Stimulated activated CD4-positive, alpha-beta T cell treated with anti-CD3 and anti-CD28 coated beads, Interleukin-2, amount 100 ng/mL, for 24 hours (primary cell): ENCODE results near the gene PAPSS2.

Experiments
- DNase-seq, 2 donors: peaks; one replicate each; pipeline ENCODE4 v3.0.0-alpha.2; 2020

The PAPSS2 gene

DNA sequence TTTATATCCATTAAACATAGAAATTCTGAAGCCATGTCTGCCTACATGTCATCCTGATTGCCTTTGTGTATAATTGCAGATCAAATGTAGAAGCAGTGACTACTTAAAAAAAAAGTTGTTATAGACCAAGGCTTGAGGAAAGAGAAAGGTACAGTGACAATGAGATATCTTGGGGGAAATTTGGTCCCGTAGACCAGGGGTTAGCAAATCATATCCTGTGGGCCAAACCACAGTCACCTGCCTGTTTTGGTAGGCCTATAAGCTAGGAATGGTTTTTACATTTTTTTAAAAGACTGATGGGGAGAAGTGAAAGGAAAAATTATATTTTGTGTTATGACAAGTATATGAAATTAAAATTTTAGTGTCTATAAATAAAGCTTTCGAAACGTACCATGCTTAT lies 12.9 kb downstream of the PAPSS2 start:
- no peak for DNase-seq

DNA sequence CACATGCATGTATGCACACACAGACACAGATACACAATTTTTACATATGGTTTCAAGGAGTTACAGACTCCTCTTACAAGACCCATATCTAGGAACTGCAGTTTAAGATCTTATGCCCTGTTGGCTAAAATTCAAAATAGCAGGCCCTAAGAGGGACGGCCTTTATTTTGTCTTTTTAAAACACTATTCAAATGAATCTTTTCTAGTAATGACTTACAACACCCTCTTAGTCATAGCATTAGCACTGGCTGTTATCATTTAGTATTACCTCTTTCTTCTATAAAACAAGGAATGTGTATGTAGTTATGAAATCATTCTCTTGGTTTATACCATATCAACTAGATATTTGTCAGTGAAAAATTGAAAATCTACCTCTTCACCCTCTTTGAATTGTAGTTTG lies 15.3 kb downstream of the PAPSS2 start:
- no peak for DNase-seq

DNA sequence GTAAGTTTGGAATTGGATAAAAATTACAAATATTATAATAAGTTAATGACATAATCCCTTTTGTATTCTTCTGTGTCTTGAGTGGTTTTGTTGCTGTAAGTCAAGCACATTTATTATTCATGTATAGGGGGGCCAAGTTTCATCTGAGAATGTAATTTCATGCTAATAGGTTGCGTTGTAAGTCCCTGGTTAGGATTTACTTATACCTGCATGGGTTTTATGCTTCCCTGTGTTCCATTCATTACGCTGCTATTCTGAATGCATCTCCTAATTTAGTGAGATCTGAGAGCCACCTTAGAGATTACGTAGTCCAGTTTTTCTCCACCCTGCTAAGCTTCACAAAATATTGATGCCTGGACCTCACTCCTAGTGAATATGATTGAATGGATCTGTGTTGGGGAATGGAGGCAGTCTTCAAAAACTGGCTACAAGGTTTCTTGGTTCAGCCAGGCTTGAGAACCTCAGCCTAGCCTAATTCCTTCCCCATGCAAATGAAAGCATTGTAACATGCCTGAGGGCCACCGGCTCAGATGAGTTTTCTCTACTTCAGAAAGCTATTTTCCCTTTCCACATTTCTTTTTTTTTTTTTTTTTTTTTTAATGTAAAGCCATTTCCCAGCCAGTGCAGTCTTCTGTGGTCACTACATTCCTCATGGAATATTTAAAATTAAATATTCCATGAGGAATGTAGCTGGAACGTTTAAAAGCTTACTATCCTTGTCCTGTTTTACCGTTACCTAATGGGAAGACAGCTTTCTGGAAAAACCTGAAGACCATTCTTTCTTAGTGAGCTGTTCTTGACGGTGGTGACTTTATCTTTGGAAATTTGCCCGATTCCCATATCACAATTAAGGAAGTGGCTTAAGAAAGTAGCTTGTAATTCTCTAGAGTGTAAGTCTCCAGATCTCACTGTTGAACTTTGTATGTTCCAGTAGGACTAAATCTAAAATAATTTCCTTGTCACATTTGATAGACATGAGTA lies 16.0 kb downstream of the PAPSS2 start:
- DNase-seq, result no peak

DNA sequence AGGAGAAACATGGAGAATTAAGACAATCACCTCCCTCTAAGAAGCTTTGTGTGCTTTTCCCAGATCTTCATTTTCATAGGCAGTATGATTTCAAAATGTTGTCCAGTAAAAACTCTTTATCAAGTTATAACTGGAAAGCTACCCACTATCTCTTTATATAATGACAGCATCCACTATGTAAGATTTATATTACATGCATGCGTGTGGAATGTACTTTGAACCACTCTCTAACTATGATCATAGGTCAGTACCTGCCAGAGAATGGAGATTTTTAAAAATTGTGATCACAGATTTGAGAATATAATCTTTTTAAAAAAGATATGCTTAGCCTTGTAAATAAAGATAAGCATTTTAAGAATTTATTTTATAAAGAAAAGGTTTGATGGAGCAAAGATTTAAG lies 17.9 kb downstream of the PAPSS2 start:
- no peak for DNase-seq

DNA sequence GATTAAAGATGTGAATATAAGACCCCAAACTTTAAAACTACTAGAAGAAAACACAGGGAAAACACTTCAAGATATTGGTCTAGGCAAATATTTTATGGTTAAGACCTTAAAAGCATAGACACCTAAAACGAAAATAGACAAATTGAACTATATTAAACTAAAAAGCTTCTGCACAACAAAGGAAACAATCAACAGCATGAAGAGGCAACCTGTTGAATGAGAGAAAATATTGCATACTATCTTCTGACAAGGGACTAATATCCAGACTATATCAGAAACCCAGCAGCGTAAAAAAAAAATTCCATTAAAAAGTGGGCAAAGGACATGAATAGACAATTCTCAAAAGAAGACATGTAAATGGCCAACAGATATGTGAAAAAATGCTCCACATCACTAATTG lies 18.6 kb downstream of the PAPSS2 start:
- no peak for DNase-seq

DNA sequence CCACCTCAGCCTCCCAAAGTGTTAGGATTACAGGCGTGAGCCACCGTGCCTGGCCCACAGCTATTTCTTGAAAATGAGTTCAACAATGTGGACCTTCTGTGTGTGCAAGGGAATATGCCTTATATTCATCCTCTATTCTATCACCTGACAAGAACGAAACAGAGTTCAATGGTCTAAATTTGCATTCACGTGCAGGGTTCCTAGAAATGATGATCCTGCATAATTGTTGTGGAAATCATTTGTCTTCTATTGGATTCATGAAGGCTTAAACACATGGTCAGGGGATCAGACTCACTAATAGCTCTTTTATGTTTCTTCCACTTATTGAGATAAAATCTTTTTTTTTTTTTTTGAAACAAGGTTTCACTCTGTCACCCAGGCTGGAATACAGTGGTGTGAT lies 23.7 kb downstream of the PAPSS2 start:
- no peak for DNase-seq

DNA sequence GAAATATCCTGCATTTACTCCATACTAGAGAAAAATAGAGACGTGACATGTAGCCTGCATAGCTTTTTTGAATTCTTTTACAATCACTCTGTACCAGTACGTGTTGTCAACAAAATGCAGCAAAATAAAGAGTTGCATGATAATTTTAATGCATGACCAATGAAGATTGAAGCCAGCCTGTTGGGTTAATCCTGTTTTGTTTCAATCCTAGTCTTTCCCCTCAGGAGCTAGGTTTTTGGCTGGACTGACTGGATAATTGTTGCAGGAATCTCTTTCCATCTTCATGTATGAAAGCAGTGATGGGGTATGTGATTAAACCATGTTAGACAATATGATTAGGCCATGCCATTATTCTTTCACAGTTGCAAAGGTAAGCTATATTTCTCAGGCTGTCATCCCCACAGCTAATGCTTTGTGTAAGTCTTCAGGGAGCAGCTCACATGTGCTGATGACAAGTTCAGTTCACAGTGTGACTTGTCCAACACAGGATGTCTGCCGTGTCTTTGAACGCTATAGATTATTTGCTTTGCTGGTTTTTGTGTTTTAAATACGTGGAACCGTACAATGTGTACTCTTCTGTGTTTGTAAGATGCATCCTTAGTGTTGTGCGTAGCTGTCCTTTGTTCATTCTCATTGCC lies 24.4 kb downstream of the PAPSS2 start:
- DNase-seq, result no peak

DNA sequence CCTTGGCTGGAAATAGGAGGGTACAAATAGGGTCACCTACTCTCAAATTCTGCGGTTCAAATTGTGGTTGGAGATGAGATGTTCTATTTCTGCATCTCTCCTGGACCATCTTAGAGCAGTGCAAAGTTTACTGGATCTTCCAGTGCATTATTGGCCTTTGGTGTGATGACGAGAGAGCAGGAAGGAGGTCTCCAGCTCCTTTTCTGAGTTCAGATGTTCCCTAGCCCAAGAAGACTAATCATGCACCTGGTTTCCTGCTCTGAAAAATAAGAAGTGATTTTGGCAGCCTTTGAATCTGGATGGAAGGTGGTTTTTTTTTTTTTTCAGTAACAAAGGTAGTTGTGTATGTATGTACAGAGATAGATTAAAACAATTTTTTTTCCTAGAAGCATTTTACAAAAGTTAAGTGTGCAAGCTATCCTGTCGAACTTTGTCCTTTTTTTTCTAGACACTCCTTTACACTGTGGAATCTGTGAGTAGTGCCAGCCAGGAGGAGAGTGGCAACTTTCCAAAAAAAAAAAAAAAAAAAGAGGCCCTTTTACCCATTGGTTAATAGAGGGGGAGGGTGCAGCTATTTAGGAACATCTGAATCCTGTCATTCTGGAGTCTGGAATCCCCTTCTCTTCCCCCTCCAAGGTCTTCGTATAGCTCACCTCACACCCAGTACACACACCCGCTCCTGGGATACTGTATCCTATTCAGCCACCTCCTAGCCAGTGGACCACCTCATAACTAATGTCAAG lies 26.3 kb downstream of the PAPSS2 start:
- DNase-seq, result no peak

DNA sequence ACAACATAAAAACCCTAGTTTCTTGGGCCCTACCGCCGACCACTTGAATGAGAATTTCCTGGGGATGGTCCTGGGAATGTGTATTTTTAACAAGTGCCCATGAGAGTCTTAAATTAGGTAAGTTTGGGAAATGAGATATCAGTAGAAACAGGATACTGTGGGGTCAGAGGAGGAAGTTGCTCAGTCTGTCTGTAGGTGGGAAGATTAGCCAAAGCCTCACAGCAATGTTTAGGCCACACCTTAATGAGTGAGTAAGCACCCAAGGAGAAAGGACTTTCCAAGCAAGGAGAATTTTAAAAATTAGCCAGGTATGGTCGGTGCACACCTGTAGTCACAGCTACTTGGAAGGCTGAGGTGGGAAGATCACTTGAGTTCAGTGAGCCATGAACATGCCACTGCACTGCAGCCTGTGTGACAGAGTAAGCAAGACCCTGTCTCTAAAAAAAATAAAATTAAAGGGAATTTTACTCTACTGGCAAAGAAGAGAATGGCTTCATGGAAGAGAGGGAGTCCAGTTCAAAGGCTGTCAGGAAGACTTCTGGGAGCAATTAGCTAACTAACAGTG lies 31.9 kb downstream of the PAPSS2 start:
- no peak for DNase-seq

DNA sequence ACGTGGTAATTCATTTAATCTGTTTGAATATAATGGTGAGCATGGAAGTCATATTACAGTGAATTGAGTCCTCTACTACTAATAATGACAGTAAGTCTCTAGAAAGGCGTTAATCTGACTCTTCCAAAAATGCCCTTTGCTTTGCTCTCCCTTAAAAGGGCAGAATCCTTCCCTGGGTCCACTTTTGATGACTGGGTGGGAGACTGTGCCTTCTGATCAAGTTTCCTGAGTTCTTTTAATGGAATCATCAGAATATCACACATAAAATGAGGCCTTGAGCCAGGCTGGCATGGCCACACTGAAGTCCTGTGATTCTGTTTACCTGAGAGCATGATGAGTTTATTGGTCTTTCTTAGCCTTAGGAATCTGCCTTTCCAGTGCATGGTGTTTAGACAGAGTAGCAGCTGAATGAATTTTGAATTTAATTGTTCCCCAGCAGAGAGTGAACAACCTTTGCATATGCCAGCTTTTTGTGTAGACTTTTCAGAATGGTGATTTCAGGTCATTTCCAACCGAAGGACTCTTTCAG lies 33.3 kb downstream of the PAPSS2 start:
- no peak for DNase-seq

DNA sequence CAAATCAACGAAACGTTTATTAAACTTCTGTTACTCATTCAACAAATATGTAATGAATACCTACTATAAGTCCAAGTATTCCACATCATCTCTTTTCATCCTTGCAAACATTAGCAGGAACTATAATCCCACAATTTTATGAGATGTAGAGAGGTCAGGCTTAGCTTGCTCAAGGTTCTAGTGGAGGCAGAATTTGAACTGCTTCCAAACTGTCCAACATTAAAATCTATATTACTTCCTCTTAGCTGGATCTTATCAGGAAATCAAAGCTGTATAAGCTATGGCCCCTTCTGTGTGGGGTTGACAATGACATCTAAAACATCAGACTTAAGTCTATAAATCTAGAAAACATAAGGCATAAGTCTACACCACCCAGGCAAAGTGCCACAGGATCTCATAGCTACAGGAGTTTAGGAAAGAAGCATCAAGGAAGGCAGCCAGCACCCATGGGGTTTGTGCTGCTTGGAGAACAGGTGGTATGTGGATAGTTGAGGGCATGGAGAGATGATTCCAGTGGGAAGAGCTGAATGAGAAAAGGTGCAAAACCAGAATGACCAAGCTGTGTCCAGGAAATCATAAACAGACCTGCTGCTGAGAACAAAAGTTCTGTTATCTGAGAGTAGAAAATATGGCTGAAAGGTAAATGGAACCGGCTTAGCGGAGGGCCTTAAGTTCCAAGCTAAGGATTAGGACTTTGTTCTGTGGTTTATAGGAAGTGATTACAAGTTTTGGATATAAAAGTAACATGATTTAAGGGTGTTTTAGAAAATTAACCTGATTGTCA lies 34.5 kb downstream of the PAPSS2 start:
- DNase-seq, result no peak

DNA sequence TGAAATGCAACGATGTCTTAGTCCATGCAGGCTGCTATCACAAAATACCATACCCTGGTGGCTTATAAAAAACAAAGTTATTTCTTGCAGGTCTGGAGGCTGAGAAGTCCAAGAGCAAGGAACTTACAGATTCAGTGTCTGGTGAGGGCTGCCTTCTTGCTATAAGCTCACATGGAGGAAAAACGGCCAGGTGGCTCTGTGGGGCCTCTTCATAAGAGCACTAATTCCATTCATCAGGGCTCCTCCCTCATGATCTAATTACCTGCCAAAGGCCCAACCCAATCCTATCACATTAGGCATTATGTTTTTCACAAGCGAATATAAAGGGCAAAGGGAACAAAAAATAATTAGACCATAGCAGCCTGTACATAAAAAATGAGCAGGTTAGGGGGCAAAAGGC lies 35.4 kb downstream of the PAPSS2 start:
- no peak for DNase-seq

DNA sequence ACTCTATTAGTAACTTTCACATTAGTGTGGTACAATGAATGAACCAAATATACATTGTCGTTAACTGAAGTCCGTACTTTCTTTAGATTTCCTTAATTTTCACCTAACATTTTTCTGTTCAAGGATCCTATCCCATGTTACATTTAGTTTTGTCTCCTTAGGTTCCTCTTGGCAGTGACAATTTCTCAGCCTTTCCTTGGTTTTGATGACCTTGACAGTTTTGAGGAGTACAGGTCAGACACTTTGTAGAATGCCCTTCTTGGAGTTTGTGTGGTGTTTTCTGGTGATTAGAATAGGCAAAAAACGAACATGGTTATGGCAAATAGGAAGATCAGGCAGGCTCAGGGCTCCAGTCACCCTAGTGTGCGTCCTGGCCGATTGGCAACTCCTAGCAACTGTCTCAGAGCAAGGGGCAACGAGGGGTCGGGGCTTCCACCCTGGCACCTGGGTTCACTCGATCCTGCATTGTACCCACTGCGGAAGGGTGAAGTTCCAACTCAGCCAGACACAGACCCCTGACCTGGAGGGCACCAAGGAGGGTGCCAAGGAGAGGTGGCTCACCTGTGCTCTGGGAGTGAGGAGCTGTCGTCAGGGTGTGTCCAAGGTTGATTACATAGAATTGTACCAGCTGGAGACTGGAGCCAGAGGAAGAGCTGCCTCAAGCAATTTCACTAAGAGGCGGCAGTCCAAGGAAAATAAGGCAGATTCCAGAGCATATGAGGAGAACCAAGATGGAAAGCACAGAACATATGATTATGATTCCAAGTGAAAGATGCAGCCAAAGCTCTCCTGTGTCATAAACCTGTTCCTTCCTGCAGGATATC lies 37.5 kb downstream of the PAPSS2 start:
- DNase-seq, result no peak

DNA sequence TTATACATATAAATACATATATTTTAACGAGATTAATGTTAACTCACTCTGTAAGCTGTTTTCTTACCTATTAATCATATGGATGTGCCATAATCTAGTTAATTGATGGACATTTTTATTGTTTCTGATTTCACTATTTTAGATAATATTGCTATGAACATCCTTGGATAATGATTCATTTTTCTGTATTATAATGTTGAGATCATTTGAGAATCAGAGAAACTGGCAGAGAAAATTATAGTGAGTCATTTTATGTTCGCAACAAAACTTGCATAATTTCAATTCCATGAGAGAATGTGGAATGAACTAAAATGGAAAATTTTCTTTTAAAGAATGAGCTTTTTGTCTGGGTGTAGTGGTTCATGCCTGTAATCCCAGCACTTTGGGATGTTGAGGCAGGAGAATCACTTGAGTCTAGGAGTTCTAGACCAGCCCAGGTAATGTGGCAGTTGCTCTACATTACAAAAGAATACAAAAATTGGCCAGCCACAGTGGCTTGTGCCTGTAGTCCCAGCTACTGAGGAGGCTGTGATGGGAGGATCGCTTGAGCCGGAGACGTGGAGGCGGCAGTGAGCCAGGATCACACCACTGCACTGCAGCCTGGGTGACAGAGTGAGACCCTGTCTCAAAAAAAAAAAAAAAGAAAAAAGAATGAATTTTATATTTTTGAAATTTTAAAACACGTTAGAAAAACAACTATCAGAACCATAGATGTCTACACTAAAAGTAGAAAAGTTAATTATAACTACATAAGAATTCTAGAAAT lies 40.5 kb downstream of the PAPSS2 start:
- DNase-seq, result no peak

DNA sequence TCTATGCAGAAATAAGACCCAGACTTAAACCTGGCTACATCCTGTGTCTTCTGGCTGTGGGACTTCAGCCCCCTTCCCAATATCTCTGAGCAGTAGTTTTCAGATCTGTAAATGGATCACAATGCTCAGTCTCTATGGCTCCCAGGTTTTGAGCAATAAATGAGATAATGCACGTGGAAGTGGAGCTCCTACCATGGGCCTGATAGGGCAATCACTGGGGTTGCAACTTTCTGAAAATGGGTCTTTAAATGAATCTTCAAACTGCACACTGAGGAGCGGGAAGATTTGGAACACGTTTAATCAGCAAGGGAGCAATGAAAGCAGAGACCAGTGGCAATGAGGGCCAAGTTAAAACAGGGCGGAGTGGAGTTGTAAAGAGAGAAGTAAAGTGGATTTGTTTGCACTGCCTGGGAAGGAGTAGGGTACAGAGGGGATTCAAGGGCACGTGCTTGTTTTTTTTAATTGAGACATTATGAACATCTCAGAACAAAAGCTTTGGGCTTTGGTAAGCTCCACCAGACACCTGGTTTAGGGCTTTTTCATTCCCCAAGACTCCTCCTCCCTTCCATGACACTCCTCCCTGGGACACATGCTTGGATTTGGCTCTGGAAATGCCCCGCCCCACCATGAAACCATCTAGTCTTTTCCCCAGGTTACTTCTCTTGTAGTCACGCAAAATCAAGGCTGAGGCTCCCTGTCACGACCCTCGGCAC lies 42.7 kb downstream of the PAPSS2 start:
- DNase-seq, result no peak

DNA sequence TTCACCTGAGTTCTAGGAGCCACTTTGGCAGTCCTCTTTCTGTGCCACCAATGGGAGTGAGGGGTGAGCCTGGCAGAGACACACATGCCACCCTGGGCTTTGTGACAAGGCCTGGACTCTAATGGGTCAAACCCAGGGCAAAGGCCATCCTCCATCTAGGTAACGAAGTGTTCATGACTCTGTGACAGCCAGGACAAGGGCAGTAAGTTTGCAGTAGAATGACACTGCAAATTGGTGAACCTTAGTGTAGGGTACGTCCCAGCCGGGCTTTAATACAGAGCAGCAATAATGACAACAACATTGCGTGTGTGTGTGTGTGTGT lies 43.3 kb downstream of the PAPSS2 start:
- DNase-seq, result no peak

DNA sequence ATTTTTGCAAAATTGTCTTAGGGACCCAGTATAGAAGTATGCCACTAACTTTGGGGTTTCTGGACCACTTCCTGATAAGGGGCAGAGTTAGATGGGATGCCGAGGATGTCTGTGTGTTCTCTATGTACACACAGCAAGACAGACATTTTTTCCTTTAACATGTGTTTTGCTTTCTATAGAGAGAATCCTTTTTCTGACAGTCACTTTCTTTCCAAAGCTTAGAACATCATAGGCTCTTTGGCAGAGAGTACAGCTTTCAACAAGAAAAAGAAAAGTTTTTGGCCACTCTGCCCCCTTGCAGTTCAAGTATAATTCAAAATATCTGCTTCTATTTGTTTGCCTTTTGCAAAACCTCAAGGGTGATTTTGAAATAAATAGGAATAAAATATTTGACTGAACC lies 44.1 kb downstream of the PAPSS2 start:
- DNase-seq, result no peak

DNA sequence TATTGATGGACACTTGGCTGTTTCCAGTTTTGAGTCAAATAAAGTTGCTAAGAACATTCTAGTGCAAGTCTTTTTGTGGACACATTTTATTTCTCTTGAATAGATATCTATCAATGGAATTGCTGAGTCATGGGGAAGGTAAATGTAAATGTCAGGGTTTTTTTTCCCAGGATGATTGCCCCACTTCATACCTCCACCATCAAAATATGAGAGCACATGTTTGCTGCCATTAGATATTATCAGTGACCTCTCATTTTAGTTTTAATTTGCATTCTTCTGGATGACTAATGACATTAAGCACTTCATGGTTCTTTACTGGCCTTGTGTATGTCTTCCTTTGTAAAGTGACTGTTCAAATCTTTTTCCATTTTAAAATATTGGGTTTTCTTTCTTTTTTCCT lies 45.7 kb downstream of the PAPSS2 start:
- no peak for DNase-seq

DNA sequence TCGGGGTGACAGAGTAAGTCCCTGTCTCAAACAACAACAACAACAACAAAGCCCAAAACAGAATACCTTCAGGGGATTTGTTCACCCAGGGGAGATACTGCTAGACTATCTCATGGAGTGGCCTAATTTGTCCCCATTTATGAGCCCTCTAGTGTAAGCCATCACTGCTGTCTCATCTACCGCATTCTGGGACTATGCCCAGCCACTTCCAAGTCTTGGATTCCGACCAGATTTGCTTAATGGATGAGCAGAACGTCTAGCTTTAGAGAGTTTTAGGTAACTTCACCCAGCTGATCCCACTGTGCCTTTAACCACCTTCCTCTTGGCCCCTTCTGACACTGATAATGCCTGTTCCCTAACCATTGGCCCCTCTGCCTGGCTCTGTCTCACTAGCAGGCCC lies 47.1 kb downstream of the PAPSS2 start:
- no peak for DNase-seq

DNA sequence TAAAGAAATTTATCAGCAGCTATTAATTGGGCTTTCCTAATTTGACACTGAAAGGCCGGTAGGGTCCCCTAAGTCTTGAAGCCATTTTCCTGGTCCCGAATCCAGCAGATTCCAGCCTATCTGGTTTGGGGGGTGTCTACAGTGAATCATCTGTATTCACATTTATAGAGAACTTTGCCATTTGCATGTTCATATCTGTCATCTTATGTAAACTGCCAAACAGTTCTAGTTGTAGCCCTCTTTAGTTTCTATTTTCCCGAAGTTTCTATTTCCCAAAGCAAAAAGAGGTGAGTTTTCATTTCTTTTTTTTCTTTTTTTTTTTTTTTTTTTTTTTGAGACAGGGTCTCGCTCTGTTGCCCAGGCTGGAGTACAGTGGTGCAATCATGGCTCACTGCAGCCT lies 47.6 kb downstream of the PAPSS2 start:
- DNase-seq, result no peak
